GM12892 (cell line): Measurements from ENCODE around the gene GSG1L.

Source experiments
- POLR2A ChIP-seq: IDR thresholded peaks from 2 replicates; pipeline ENCODE4 v1.6.1; 2011; ENCODE audit warnings: low read depth, low read length, control low read depth
- POLR2AphosphoS5 ChIP-seq: IDR thresholded peaks from 2 replicates; pipeline ENCODE4 v1.6.1; 2011; ENCODE audit warnings: low read depth, low read length, control low read depth

- no peak for TF ChIP-seq POLR2A
- no peak for TF ChIP-seq POLR2AphosphoS5
These were observed 160.4 kb downstream of the GSG1L start for GRCh38 chr16:27903046-27903655.
